GM19099 (cell line): ENCODE data around the gene IL18BP.

ENCODE experiments used
- POLR2A ChIP-seq: IDR thresholded peaks from 3 replicates; pipeline ENCODE4 v1.6.1; 2011; ENCODE audit warnings: low read depth; ENCODE audit not compliant: insufficient read length; ENCODE audit errors: extremely low read depth

Gene IL18BP

GRCh38 chr11:72013765-72014711 is 15.3 kb downstream of the IL18BP start:
- TF ChIP-seq POLR2A = no peak

DNA sequence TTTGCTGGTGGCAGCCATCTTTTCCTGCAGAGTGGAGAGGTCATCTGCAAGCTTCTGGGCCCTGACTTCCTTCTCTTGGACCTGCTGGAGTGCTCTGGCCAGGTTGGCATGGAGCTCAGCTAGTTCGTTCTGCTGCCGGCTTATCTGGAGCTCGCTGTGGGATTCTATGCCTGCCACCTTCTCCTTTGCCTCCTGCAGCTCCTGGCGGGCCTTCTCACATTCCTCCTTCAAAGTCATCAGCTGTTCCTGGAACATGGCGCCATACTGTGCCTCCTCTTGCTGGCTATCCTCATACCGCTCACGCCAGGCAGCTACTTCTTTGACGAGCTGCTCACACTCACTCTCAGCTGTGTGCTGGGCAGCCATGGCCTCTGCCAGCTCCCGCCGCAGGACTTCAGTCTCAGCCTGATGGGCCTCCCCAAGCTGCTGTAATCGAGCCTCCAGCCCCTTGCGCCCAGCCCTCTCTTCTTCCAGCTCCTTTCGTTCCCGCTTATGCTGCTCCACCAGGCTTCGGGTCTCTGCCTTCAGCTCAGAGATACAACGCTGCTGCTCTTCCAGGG is 16.1 kb downstream of the IL18BP start:
- TF ChIP-seq POLR2A = no peak

DNA sequence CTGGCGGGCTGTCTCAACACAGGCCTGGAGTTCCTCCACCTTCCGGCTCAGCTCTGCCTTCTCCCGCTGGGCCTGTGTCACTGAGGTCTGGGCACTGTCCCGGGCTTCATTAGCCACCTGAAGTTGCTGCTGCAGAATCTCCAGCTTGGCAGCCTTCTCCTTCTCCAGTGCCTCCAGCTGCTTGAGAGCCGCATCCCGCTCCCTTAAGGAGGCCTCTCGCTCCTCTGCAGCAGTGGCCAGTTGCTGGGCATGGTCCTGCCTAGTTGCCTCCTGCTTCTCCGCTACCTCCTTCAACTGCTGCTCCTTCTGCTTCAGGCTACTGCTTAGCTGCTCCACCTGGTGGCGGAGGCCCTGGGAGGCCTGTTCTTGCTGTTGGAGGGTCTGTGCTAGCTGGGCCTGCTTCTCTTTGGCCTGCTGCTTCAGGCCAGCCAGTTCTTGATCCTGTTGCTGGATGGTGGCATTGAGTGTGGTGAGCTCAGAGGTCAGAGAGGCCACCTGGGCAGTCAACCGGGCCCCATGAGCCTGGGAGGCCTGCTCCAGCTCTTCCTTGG is 16.9 kb downstream of the IL18BP start:
- no peak for TF ChIP-seq POLR2A

DNA sequence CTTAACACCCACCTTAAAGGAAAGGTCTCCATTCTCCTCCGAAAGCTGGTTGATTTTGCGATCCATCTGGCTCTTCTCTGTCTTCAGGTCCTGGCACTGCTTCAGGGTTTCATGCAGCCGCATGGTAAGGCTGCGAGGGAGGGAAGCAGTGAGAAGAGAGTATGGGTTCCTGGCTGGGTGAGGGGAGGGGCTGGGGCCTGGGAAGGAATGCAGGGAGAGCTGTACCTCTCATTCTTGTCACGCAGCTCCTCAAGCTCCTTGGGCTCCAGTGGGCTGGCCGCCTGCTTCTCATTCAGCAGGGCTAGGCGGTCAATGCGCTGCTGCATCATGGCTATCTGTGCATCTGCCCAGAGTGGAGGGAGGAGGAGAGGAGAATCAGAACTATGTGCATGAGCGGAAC is 19.5 kb downstream of the IL18BP start:
- TF ChIP-seq POLR2A = no peak

DNA sequence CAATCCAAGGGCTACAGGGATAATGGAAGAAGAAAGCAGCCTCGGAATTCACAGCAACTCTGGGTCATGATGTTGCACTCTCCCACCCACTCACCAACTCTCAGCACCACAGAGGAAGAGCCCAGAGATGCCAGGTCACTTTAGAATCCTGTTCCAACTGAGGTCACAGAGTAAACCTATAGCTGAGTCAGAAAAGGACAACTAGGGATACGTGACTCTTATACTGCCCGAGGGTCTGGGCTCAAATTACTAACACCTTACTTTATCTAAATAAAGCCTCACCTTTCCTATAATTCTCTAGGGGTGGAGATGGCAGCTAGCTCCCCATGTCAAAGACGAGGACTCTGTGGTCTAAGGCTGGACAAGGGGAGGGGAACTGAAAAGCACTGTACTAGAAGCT is 24.6 kb downstream of the IL18BP start:
- TF ChIP-seq POLR2A = no peak

- TF ChIP-seq POLR2A = no peak
Observed at GRCh38 chr11:72024069-72024754, 25.5 kb downstream of the IL18BP start.

DNA sequence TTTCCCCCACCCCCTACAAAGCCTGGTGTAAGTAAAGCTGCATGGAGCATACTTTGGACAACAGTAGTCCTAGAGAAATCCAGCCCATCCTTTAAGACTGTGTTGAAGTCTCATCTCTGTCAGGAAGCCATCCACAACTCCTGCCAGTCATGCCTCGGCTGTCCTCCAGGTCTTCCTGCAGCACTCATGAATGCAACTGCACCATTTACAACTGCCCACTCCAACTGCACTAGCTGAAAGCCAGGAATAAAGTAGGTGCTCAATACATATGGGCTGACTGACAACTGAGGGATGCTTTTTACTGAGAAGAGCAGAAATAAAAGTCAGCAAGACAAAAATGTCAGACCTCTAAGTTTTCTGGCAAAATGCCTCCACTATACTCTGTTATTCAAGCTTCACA is 27.4 kb downstream of the IL18BP start:
- no peak for TF ChIP-seq POLR2A

DNA sequence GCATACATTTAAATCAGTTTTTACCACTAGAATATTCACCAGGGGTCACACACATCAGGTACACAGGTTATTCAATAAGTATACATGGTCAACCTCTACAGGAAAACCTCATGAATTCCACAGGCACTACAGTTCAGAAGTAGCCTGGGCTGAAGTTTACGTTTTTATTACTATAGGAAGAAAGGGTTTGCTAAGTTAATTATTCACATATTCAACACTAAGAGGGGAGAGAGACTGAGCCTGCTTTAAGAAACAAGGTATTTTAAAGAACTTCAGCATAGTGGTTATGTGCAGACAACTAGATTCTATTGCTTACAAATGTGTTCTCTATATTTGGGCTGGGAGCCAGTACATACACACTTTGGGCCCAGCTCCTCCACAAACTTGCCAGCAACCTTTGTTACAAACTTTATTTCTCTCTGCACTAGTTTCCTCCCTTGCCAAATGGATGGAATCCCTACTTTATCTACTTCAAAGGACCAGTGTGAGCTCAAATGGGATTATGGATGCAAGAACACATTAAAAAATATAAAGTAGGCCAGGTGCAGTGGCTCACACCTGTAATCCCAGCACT is 31.9 kb downstream of the IL18BP start:
- TF ChIP-seq POLR2A = no peak

GRCh38 chr11:72036687-72037086 is 38.0 kb downstream of the IL18BP start:
- TF ChIP-seq POLR2A = no peak

GRCh38 chr11:72037554-72038311 is 39.0 kb downstream of the IL18BP start:
- no peak for TF ChIP-seq POLR2A

- no peak for TF ChIP-seq POLR2A
Observed at GRCh38 chr11:72038491-72038890, 39.8 kb downstream of the IL18BP start.

GRCh38 chr11:72039031-72039855 is 40.5 kb downstream of the IL18BP start:
- TF ChIP-seq POLR2A = no peak

GRCh38 chr11:72039856-72040401 is 41.2 kb downstream of the IL18BP start:
- no peak for TF ChIP-seq POLR2A
